Rectal smooth muscle tissue (tissue), 1 donor: ENCODE results near the gene TCF12.

ENCODE experiments used
- H3K27ac ChIP-seq: one replicate; pipeline ENCODE4 v1.7.0; 2013; ENCODE audit warnings: low read depth, low read length, inconsistent platforms
- H3K27me3 ChIP-seq: one replicate; pipeline ENCODE4 v1.7.0; 2013; ENCODE audit warnings: low read length; ENCODE audit not compliant: control insufficient read depth, insufficient read depth
- H3K36me3 ChIP-seq: one replicate; pipeline ENCODE4 v1.7.0; 2013; ENCODE audit warnings: low read length; ENCODE audit not compliant: control insufficient read depth, insufficient read depth
- H3K4me1 ChIP-seq: one replicate; pipeline ENCODE4 v1.7.0; 2013; ENCODE audit warnings: low read length; ENCODE audit not compliant: control insufficient read depth, insufficient read depth
- H3K4me3 ChIP-seq: one replicate; pipeline ENCODE4 v1.7.0; 2013; ENCODE audit warnings: low read length
- H3K9ac ChIP-seq: one replicate; pipeline ENCODE4 v1.7.0; 2013; ENCODE audit warnings: low read length

TCF12 gene

GRCh38 chr15:57287123-57287521 is 368.7 kb downstream of the TCF12 start:
- Histone ChIP-seq H3K27me3 (no peaks in the 10 kb centered on the region), H3K27ac (no peak overlapping the region), H3K9ac (no peak overlapping the region), H3K4me3 (no peak overlapping the region), H3K36me3 (peaks cover 2% of the 10 kb centered on the region), H3K4me1 (no peaks in the 10 kb centered on the region)

DNA sequence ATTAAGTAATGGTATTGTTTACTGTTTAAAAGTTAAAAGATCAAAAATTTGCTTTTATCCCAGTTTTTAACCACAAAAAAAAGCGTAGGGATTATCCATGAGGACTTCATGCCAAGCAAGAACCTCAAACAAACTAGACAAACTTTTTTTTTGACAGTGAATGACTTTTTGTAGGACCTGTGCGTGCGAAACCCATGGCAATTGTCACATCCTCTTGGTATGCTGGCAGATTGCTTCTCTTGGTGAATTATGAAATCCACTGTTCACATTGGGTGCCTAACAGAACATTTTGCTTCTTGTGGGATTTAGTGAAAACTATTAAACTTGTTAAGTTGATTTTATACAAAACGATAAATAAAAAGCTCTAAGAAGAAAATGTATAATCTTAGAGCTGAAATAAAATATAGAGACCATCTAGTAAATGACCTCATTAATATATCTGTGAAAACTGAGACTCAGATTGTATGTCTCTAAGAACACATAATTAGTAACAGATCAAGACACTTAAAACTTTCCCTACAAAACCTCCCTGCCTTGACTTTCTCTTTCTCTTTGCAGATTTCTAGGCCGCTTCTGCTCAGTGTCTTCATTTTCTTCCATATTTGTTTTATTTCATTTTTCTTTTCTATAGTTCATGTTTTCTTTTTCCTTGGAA is 370.6 kb downstream of the TCF12 start:
- no peaks in the 10 kb centered on the region for H3K4me1 ChIP-seq
- no peaks in the 10 kb centered on the region for H3K27me3 ChIP-seq
- H3K36me3 ChIP-seq, result peaks cover 2% of the 10 kb centered on the region
- no peak overlapping the region for H3K27ac ChIP-seq
- H3K4me3 ChIP-seq, result no peak overlapping the region
- no peak overlapping the region for H3K9ac ChIP-seq

DNA sequence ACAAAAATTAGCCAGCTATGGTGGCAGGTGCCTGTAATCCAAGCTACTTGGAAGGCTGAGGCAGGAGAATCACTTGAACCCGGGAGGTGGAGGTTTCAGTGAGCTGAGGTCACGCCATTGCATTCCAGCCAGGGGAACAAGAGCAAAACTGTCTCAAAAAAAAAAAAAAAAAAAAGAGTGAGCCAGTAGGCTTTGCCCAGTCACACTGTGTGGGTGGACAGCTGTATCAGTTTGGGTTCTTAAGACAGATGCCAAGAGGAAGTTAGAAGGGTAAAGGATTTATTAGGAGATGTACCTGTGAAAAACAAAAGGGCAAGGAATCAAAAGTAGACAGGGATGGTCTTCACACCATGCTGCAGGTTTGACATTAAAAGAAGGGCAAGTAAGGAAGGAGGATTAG is 371.7 kb downstream of the TCF12 start:
- Histone ChIP-seq H3K27ac (no peak overlapping the region), H3K9ac (no peak overlapping the region), H3K4me1 (no peaks in the 10 kb centered on the region), H3K4me3 (no peak overlapping the region), H3K27me3 (no peaks in the 10 kb centered on the region), H3K36me3 (peaks cover 2% of the 10 kb centered on the region)

DNA sequence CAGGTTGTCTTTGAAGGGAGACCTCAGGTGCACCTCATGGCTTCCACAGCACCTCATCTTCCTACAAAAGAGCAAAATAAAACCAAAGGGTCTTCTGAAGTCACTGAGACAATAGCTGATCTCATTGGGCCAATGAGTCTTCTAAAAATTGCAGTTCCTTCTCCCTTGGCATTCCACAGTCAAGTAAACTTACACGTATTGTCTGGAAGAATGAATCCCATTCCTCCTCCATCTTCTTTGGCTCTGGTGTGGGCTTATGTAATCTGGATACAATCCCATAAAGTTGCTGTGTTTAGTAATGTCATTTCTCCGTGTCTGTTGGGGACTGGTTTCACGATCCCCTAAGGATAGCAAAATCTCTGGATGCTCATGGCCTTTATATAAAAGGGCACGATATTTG is 372.4 kb downstream of the TCF12 start:
- H3K4me1 ChIP-seq, result no peaks in the 10 kb centered on the region
- H3K4me3 ChIP-seq, result no peak overlapping the region
- H3K9ac ChIP-seq, result no peak overlapping the region
- H3K36me3 ChIP-seq, result peaks cover 2% of the 10 kb centered on the region
- H3K27me3 ChIP-seq, result no peaks in the 10 kb centered on the region
- no peak overlapping the region for H3K27ac ChIP-seq

DNA sequence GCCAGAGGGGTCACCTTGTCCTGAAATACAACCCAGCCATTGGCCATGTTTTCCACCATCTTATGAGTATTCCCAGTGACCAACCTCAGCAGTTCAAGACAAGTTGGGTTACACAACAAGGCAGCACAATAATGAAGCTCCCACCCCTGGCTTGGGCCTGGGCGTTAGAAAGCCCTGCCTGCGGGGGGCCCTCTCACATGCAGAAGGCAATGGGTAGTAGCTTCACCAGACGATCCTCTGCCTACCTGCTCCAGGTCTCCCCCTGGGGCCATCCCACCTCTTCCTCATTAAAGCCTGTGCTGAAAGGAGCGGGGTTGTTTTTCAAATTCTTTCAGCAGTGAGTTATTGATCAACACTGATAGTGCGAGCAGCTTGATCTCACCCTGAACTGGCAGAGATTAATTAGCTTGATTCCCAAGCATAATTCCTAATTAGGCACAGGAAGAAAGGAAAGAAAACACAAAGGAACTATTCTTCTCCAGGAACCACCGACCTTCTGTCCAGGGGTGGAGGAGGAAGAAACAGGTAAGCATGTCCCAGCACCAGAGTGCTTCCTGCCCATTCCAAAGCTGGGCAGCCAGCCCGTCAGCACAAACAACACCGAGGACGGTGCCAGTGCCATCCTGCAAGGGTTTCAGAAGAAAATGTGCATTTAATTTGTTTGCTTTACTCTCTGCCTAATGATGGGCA is 378.2 kb downstream of the TCF12 start:
- H3K27ac ChIP-seq, result no peak overlapping the region
- H3K4me3 ChIP-seq, result no peak overlapping the region
- no peaks in the 10 kb centered on the region for H3K4me1 ChIP-seq
- H3K27me3 ChIP-seq, result no peaks in the 10 kb centered on the region
- peaks cover 2% of the 10 kb centered on the region for H3K36me3 ChIP-seq
- no peak overlapping the region for H3K9ac ChIP-seq

- no peak overlapping the region for H3K4me3 ChIP-seq
- no peak overlapping the region for H3K27ac ChIP-seq
- no peaks in the 10 kb centered on the region for H3K27me3 ChIP-seq
- H3K9ac ChIP-seq, result no peak overlapping the region
- H3K36me3 ChIP-seq, result no peaks in the 10 kb centered on the region
- H3K4me1 ChIP-seq, result no peaks in the 10 kb centered on the region
These were observed 378.7 kb downstream of the TCF12 start for GRCh38 chr15:57297163-57297593.

DNA sequence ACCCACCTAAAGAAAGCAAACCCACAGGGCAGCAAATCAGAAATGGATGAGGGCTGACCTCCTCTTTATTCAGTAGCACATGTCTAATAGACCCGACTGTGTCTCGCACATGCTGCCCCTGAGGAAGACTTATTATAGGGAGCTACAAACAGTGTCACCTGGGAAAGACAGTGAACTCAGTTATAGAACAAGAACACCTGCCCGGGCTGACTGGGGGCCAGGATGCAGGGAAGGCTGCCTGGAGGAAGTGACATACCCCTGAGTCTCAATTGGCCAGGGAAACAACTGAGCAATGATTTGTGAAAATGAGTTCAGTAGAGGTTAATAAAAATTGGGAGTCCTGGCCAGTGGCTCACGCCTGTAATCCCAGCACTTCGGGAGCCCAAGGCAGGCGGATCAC is 379.2 kb downstream of the TCF12 start:
- Histone ChIP-seq H3K4me3 (no peak overlapping the region), H3K27me3 (no peaks in the 10 kb centered on the region), H3K9ac (no peak overlapping the region), H3K36me3 (no peaks in the 10 kb centered on the region), H3K4me1 (no peaks in the 10 kb centered on the region), H3K27ac (no peak overlapping the region)

- Histone ChIP-seq H3K27me3 (no peaks in the 10 kb centered on the region), H3K36me3 (no peaks in the 10 kb centered on the region), H3K4me1 (no peaks in the 10 kb centered on the region), H3K9ac (no peak overlapping the region), H3K27ac (no peak overlapping the region), H3K4me3 (no peak overlapping the region)
These were observed 379.8 kb downstream of the TCF12 start for GRCh38 chr15:57298204-57298603.

- Histone ChIP-seq H3K4me3 (no peak overlapping the region), H3K4me1 (no peaks in the 10 kb centered on the region), H3K9ac (no peak overlapping the region), H3K27ac (no peak overlapping the region), H3K27me3 (no peaks in the 10 kb centered on the region), H3K36me3 (no peaks in the 10 kb centered on the region)
These were observed 380.6 kb downstream of the TCF12 start for GRCh38 chr15:57298843-57299550.

DNA sequence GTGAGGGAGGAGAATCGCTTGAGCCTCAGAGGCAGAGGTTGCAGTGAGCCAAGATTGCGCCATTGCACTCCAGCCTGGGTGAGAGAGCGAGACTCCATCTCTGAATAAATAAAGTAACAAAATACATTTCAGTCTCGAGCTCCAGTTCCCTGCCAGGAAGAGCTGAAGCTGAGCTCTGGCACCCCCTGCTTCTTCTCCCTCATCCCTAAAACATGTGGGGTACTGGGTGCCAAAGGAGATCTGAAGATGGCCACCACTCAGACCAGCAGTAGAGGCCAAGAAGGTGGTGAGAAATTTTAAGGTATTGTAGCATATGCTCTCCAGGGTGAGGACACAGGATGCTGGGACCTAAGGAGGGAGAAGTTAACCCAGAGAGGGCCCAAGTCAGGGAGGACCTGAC is 382.9 kb downstream of the TCF12 start:
- no peaks in the 10 kb centered on the region for H3K4me1 ChIP-seq
- no peak overlapping the region for H3K27ac ChIP-seq
- H3K9ac ChIP-seq, result no peak overlapping the region
- H3K4me3 ChIP-seq, result no peak overlapping the region
- no peaks in the 10 kb centered on the region for H3K27me3 ChIP-seq
- H3K36me3 ChIP-seq, result no peaks in the 10 kb centered on the region

DNA sequence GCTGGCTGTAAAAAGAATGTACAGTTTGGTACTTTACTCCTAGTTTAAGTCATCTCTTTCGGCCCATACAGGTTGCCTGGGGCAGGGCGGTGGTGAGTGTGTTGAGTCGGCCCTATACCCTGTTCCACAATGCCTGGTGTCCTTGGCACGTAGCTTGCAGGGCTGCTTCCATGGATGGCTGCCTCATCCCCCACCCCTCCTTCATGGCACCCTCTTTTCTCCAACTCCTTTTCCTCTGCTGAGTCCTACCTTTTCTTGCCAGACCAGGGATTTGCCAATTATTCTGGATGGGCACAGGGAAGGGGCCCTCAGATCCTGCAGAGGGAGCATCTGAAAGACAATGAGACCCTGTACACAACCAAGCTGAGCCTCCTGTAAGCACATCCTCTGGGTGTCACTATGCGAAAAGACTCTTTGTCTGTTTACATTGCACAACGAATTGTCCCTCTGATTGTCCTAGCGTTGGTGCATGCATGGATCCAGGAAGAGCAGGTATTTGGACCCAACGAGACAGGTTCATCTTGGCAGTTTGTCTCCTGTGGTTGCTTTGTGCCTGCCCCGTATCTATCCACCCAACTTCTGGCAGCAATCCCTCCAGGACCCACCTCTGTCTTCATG is 384.3 kb downstream of the TCF12 start:
- no peaks in the 10 kb centered on the region for H3K27me3 ChIP-seq

DNA sequence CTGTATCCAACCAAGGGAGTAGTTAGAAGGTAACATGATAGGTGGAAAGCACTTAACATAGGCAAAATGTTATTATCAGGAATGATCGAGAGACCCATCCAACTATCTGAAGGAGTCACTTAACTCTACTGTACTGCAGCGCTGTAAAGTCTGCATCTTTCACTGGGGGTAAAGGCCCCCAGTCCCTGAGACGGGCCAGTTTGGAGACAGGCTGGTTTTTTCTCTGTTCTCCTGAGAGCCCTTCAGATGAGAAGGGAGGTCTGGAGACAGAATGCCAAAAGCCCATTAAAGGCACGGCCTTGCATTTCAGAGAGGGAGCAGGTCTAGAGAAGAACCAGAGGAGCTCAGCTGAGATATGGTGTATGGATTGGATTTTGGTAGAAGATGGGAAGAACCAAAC is 386.6 kb downstream of the TCF12 start:
- Histone ChIP-seq H3K9ac (no peak overlapping the region), H3K4me3 (no peak overlapping the region), H3K27me3 (no peaks in the 10 kb centered on the region), H3K27ac (no peak overlapping the region), H3K4me1 (no peaks in the 10 kb centered on the region), H3K36me3 (no peaks in the 10 kb centered on the region)

More for the DNA sequence above, 384.3 kb downstream of the TCF12 start:
- Histone ChIP-seq H3K9ac (no peak overlapping the region), H3K4me1 (no peaks in the 10 kb centered on the region), H3K4me3 (no peak overlapping the region), H3K36me3 (no peaks in the 10 kb centered on the region), H3K27ac (no peak overlapping the region)
